Neural progenitor cell (in vitro differentiated cells): ENCODE results near the gene PCDH9. TPM values are rescaled to one million over a fixed set of nuclear protein-coding genes. Genes with fewer than 3 reads are reported as not detected.

Source experiments
- DNase-seq: peaks from one replicate; pipeline ENCODE4 v3.0.0-alpha.2; 2016; ENCODE audit warnings: low spot score
- H2AFZ ChIP-seq: fragments of 200-600 bp; sonication (generic); replicated peaks from 2 replicates; pipeline ENCODE4 v1.6.1; 2016; ENCODE audit warnings: antibody characterized with exemption
- H3F3A ChIP-seq: fragments of 200-600 bp; sonication (generic); 2 replicates; pipeline ENCODE4 v1.6.1; 2016; ENCODE audit warnings: antibody characterized with exemption, low read depth
- H3K27ac ChIP-seq: fragments of 200-600 bp; sonication (generic); 2 replicates; pipeline ENCODE4 v1.5.1; 2016; ENCODE audit warnings: mild to moderate bottlenecking
- H3K27me3 ChIP-seq: fragments of 200-600 bp; sonication (generic); 2 replicates; pipeline ENCODE4 v1.6.1; 2016; ENCODE audit warnings: mild to moderate bottlenecking, moderate library complexity
- H3K36me3 ChIP-seq: fragments of 200-600 bp; sonication (generic); 2 replicates; pipeline ENCODE4 v1.5.1; 2016
- H3K4me1 ChIP-seq: fragments of 200-600 bp; sonication (generic); 2 replicates; pipeline ENCODE4 v1.6.1; 2016; ENCODE audit warnings: mixed run types
- H3K4me2 ChIP-seq: fragments of 200-600 bp; sonication (generic); 2 replicates; pipeline ENCODE4 v1.6.1; 2016
- H3K4me3 ChIP-seq: fragments of 200-600 bp; sonication (generic); 2 replicates; pipeline ENCODE4 v1.5.1; 2016
- H3K79me2 ChIP-seq: fragments of 200-600 bp; sonication (generic); 2 replicates; pipeline ENCODE4 v1.6.1; 2016; ENCODE audit warnings: low read depth
- H3K9ac ChIP-seq: fragments of 200-600 bp; sonication (generic); 2 replicates; pipeline ENCODE4 v1.6.1; 2016
- H3K9me3 ChIP-seq: fragments of 200-600 bp; sonication (generic); 2 replicates; pipeline ENCODE4 v1.5.1; 2016; ENCODE audit warnings: low read depth
- H4K20me1 ChIP-seq: fragments of 200-600 bp; sonication (generic); 2 replicates; pipeline ENCODE4 v1.6.1; 2016; ENCODE audit warnings: low read depth
- H3K27ac Mint-ChIP-seq: 3 replicates; pipeline ENCODE4 v1.8.0; 2021; ENCODE audit warnings: mixed read lengths
- H3K27me3 Mint-ChIP-seq: 2 replicates; pipeline ENCODE4 v1.8.0; 2022; ENCODE audit warnings: low read depth, mild to moderate bottlenecking, inconsistent platforms, moderate library complexity, mixed read lengths; ENCODE audit not compliant: insufficient read depth
- H3K36me3 Mint-ChIP-seq: 3 replicates; pipeline ENCODE4 v1.8.0; 2021; ENCODE audit warnings: mixed read lengths
- H3K4me1 Mint-ChIP-seq: 3 replicates; pipeline ENCODE4 v1.8.0; 2021; ENCODE audit warnings: mixed read lengths
- H3K4me3 Mint-ChIP-seq: 3 replicates; pipeline ENCODE4 v1.8.0; 2021; ENCODE audit warnings: mild to moderate bottlenecking, moderate library complexity, mixed read lengths
- H3K9me3 Mint-ChIP-seq: 3 replicates; pipeline ENCODE4 v1.8.0; 2020; ENCODE audit warnings: mixed read lengths
- EZH2 ChIP-seq: fragments of 200-600 bp; sonication (generic); IDR thresholded peaks from 2 replicates; pipeline ENCODE4 v1.6.1; 2017; ENCODE audit warnings: antibody characterized with exemption, mild to moderate bottlenecking, moderate library complexity
- EZH2phosphoT487 ChIP-seq: fragments of 200-600 bp; sonication (generic); IDR thresholded peaks from 2 replicates; pipeline ENCODE4 v1.6.1; 2017; ENCODE audit warnings: antibody characterized with exemption
- total RNA-seq: library from RNA; depleted of rRNA; stranded (reverse); fragments of >200 nt; gene quantifications from 2 replicates; pipeline ENCODE4 v1.2.3, GENCODE V29; 2015; ENCODE audit warnings: low replicate concordance
- TF ChIP-seq, protein P1 (sequence below): fragments of 200-600 bp; sonication (generic); IDR thresholded peaks from 2 replicates; pipeline ENCODE4 v1.5.1; 2017; ENCODE audit warnings: antibody characterized with exemption, mild to moderate bottlenecking

The PCDH9 gene
- total RNA-seq, 1 donor from 2014 or later = 0.24 TPM

DNA sequence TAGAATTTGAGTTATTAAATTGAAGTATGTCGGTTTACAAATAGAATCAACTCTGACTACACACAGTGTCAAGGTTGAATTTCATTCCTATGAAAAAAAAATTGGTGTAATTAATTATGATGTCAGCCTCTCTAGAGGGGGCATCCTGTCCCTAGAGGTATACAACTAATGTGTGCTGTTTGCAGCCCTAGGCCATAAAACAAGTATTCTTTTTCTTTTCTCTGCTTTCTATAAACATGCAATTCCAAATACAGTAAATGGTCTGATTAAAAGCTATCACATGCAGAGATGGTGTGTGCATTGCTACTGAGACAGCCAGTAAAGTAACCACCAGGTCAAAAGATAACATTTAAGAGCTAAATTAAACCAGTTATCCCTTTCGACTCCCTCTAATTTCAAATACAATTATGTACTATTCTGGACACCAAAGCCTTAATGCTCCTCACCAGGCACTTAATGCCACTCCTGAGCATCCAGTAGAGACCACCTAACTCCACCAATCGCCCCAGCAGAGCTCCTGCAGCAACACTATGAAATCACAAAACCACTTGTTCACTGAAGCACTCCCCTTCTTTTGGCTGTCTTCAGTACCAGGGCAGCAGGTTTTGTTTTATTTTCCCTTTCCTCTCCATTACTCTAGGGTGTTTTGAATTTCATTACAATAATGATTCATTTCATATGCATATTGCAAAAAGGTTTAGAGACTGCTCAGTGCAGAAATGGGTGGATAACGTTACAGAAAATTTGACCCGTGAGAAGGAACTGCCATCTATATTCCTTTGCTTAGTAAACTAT, 426.9 kb downstream of the PCDH9 start:
- H3K4me1 ChIP-seq = no peaks in the 10 kb centered on the region
- Mint-ChIP-seq H3K27me3 (peaks cover 4% of the 10 kb centered on the region), H3K9me3 (no peaks in the 10 kb centered on the region), H3K4me1 (peaks cover 9% of the 10 kb centered on the region), H3K27ac (peak overlapping the region; percentile 6), H3K36me3 (peaks cover 2% of the 10 kb centered on the region), H3K4me3 (no peak overlapping the region)
- DNase-seq = no peak
- H3K9me3 ChIP-seq = no peaks in the 10 kb centered on the region
- H3K4me2 ChIP-seq = no peak overlapping the region
- TF ChIP-seq EZH2phosphoT487 (no peak), EZH2 (no peak)
- no peaks in the 10 kb centered on the region for H3K36me3 ChIP-seq
- H3K9ac ChIP-seq = no peak overlapping the region
- H3K27ac ChIP-seq = no peak overlapping the region
- no peaks in the 10 kb centered on the region for H3K79me2 ChIP-seq
- no peaks in the 10 kb centered on the region for H4K20me1 ChIP-seq
- no peaks in the 10 kb centered on the region for H3K27me3 ChIP-seq
- H3F3A ChIP-seq = no peaks in the 10 kb centered on the region
- H3K4me3 ChIP-seq = no peak overlapping the region
- no peak overlapping the region for H2AFZ ChIP-seq

DNA sequence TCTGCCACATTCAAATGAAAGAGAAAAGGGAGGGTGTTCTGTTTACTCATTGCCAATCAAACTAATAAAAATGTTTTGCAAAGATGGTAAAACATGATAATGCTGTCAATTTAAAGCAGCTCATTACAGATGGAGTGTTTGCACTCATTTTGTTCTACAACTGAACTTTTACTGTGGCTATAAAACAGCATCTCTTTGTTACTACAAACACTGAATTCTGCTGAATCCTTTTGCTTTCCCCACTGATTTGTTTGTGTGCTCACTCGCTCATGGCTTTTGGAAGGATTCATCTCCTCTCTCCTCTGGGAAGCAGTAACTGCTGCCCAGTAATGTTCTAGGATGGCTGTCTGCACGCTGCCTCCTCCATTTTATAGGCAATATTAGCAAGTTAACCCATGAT, 434.5 kb downstream of the PCDH9 start:
- no peaks in the 10 kb centered on the region for H3K9me3 Mint-ChIP-seq
- no peaks in the 10 kb centered on the region for H3F3A ChIP-seq
- H3K4me1 ChIP-seq = no peaks in the 10 kb centered on the region
- H2AFZ ChIP-seq = peak overlapping the region; percentile 63
- H3K4me1 Mint-ChIP-seq = peaks cover 4% of the 10 kb centered on the region
- no peak overlapping the region for H3K27ac Mint-ChIP-seq
- no peaks in the 10 kb centered on the region for H3K36me3 ChIP-seq
- H3K4me3 ChIP-seq = no peak overlapping the region
- TF ChIP-seq, protein P1, sequence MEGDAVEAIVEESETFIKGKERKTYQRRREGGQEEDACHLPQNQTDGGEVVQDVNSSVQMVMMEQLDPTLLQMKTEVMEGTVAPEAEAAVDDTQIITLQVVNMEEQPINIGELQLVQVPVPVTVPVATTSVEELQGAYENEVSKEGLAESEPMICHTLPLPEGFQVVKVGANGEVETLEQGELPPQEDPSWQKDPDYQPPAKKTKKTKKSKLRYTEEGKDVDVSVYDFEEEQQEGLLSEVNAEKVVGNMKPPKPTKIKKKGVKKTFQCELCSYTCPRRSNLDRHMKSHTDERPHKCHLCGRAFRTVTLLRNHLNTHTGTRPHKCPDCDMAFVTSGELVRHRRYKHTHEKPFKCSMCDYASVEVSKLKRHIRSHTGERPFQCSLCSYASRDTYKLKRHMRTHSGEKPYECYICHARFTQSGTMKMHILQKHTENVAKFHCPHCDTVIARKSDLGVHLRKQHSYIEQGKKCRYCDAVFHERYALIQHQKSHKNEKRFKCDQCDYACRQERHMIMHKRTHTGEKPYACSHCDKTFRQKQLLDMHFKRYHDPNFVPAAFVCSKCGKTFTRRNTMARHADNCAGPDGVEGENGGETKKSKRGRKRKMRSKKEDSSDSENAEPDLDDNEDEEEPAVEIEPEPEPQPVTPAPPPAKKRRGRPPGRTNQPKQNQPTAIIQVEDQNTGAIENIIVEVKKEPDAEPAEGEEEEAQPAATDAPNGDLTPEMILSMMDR = no peak
- TF ChIP-seq EZH2phosphoT487 (no peak), EZH2 (no peak)
- H3K36me3 Mint-ChIP-seq = peaks cover 2% of the 10 kb centered on the region
- peaks cover 4% of the 10 kb centered on the region for H3K27me3 Mint-ChIP-seq
- no peak overlapping the region for H3K9ac ChIP-seq
- no peaks in the 10 kb centered on the region for H3K27me3 ChIP-seq
- no peak for DNase-seq
- no peaks in the 10 kb centered on the region for H4K20me1 ChIP-seq
- no peaks in the 10 kb centered on the region for H3K9me3 ChIP-seq
- H3K27ac ChIP-seq = no peak overlapping the region
- no peak overlapping the region for H3K4me3 Mint-ChIP-seq
- H3K4me2 ChIP-seq = no peak overlapping the region
- no peaks in the 10 kb centered on the region for H3K79me2 ChIP-seq

DNA sequence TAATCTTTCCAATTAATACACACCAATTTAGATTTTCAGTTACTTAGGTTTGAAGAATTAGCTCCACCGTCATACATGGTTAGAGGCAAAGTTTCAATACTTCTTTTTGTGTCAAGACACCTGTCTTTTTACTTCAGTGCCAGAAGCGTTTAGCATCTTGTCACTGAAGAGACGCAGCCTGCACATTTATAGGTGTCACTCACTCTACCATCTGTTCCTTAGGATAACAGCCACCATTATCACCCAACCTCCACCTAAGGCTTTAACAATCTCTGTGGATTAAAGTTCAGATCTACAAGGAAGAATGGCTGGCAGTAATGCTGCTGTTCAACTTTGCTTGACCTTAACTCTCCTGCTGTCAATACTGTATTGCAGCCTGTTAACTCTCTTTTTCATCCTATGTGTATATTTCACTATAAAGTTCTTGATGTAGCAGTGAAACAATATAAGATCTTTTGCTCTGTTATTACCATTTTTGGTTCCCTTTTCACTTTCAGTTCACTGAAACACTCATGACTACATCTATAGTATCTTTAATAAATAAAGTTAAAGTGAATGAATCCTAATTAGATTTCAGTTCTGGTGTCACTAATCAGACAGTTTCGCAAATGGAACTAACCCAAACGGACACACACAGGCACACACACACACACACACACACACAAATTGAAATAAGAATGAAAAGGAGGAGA, 435.6 kb downstream of the PCDH9 start:
- H3K4me3 ChIP-seq = no peak overlapping the region
- H3K27ac Mint-ChIP-seq = no peak overlapping the region
- no peaks in the 10 kb centered on the region for H3K9me3 Mint-ChIP-seq
- H3K9ac ChIP-seq = no peak overlapping the region
- no peaks in the 10 kb centered on the region for H4K20me1 ChIP-seq
- peaks cover 2% of the 10 kb centered on the region for H3K36me3 Mint-ChIP-seq
- TF ChIP-seq EZH2phosphoT487 = no peak
- TF ChIP-seq, protein P1 = no peak
- no peak for TF ChIP-seq EZH2
- no peak overlapping the region for H3K4me3 Mint-ChIP-seq
- H3K4me2 ChIP-seq = no peak overlapping the region
- no peaks in the 10 kb centered on the region for H3K27me3 ChIP-seq
- no peaks in the 10 kb centered on the region for H3K79me2 ChIP-seq
- DNase-seq = no peak
- H3K27me3 Mint-ChIP-seq = peaks cover 2% of the 10 kb centered on the region
- no peak overlapping the region for H2AFZ ChIP-seq
- H3K27ac ChIP-seq = no peak overlapping the region
- H3K36me3 ChIP-seq = no peaks in the 10 kb centered on the region
- no peaks in the 10 kb centered on the region for H3K4me1 ChIP-seq
- peaks cover 4% of the 10 kb centered on the region for H3K4me1 Mint-ChIP-seq
- H3K9me3 ChIP-seq = no peaks in the 10 kb centered on the region
- no peaks in the 10 kb centered on the region for H3F3A ChIP-seq

DNA sequence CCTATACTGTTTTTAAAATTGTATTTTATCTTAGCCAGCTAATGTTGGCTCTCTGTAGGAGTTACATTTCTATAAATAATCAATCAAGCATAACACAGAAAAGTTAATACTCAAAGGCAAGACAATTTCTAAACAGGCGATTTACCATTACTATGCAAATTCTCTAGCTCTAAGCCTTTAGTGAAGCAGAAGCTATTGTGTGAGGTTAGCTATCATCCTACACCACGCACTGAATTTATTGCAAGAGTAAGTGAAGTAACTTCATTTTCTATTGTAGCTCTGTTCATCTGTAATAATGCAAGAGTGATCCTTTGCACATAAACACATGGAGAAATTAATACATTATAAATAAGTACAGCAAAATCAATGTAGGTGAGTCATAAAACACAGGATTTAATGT, 439.3 kb downstream of the PCDH9 start:
- H3F3A ChIP-seq = no peaks in the 10 kb centered on the region
- H3K9me3 ChIP-seq = no peaks in the 10 kb centered on the region
- no peaks in the 10 kb centered on the region for H3K36me3 ChIP-seq
- no peak overlapping the region for H3K4me3 Mint-ChIP-seq
- H3K27me3 Mint-ChIP-seq = no peaks in the 10 kb centered on the region
- H3K4me1 ChIP-seq = no peaks in the 10 kb centered on the region
- H3K36me3 Mint-ChIP-seq = no peaks in the 10 kb centered on the region
- H4K20me1 ChIP-seq = no peaks in the 10 kb centered on the region
- H2AFZ ChIP-seq = no peak overlapping the region
- no peaks in the 10 kb centered on the region for H3K27me3 ChIP-seq
- H3K27ac Mint-ChIP-seq = no peak overlapping the region
- H3K4me3 ChIP-seq = no peak overlapping the region
- no peak overlapping the region for H3K4me2 ChIP-seq
- H3K4me1 Mint-ChIP-seq = peaks cover 4% of the 10 kb centered on the region
- H3K27ac ChIP-seq = no peak overlapping the region
- no peak overlapping the region for H3K9ac ChIP-seq
- H3K79me2 ChIP-seq = no peaks in the 10 kb centered on the region
- no peaks in the 10 kb centered on the region for H3K9me3 Mint-ChIP-seq
- TF ChIP-seq EZH2 (no peak), EZH2phosphoT487 (no peak)
- TF ChIP-seq, protein P1 = no peak
- no peak for DNase-seq
